Mucosa of rectum (tissue), 2 donors: ENCODE measurements around the gene VIPR1.

ENCODE experiments used
- H3K27ac ChIP-seq, 2 donors: one replicate each; pipeline ENCODE4 v1.7.0; 2013; ENCODE audit warnings: inconsistent platforms in 2 of 2, low read depth in 2 of 2, low read length in 2 of 2
- H3K27me3 ChIP-seq, 2 donors: one replicate each; pipeline ENCODE4 v1.7.0; 2013; ENCODE audit warnings: low read length in 2 of 2; ENCODE audit not compliant: control insufficient read depth in 2 of 2, insufficient read depth in 2 of 2
- H3K36me3 ChIP-seq, 2 donors: one replicate each; pipeline ENCODE4 v1.7.0; 2013; ENCODE audit warnings: low read length in 2 of 2; ENCODE audit not compliant: control insufficient read depth in 2 of 2, insufficient read depth in 2 of 2
- H3K4me1 ChIP-seq, 2 donors: one replicate each; pipeline ENCODE4 v1.7.0; 2013; ENCODE audit warnings: low read length in 2 of 2, mild to moderate bottlenecking in 1 of 2; ENCODE audit not compliant: control insufficient read depth in 2 of 2, insufficient read depth in 2 of 2
- H3K4me3 ChIP-seq, 2 donors: one replicate each; pipeline ENCODE4 v1.7.0; 2013; ENCODE audit warnings: low read length in 2 of 2
- H3K9ac ChIP-seq, 2 donors: one replicate each; pipeline ENCODE4 v1.7.0; 2013; ENCODE audit warnings: low read length in 2 of 2, low read depth in 1 of 2, mild to moderate bottlenecking in 1 of 2
- H3K9me3 ChIP-seq, 2 donors: one replicate each; pipeline ENCODE4 v1.7.0; 2013; ENCODE audit warnings: low read length in 2 of 2; ENCODE audit not compliant: control insufficient read depth in 2 of 2
- donor health status: healthy.
- donor health status: Normal muscosa, but diverticular disease.

The VIPR1 gene

GRCh38 chr3:42477696-42478095, 24.7 kb upstream of the VIPR1 start:
- Histone ChIP-seq H3K36me3 (no peaks in the 10 kb centered on the region), H3K4me1 (peaks cover 8 to 24% of the 10 kb centered on the region in 2 donors), H3K4me3 (no peak overlapping the region), H3K9ac (no peak overlapping the region), H3K27ac (peak overlapping the region in 1 of 2 donors; percentile 50), H3K9me3 (peaks cover 0 to 4% of the 10 kb centered on the region in 2 donors), H3K27me3 (no peaks in the 10 kb centered on the region)

- Histone ChIP-seq H3K4me1 (peaks cover 8 to 13% of the 10 kb centered on the region in 2 donors), H3K27ac (no peak overlapping the region), H3K9me3 (peaks cover 0 to 4% of the 10 kb centered on the region in 2 donors), H3K4me3 (no peak overlapping the region), H3K27me3 (no peaks in the 10 kb centered on the region), H3K36me3 (no peaks in the 10 kb centered on the region), H3K9ac (no peak overlapping the region)
Observed at GRCh38 chr3:42478830-42479229, 23.6 kb upstream of the VIPR1 start.

- peaks cover 5 to 15% of the 10 kb centered on the region in 2 donors for H3K4me1 ChIP-seq
- H3K9ac ChIP-seq = no peak overlapping the region
- no peaks in the 10 kb centered on the region for H3K27me3 ChIP-seq
- no peak overlapping the region for H3K4me3 ChIP-seq
- no peaks in the 10 kb centered on the region for H3K36me3 ChIP-seq
- no peak overlapping the region for H3K27ac ChIP-seq
- peaks cover 0 to under 1% of the 10 kb centered on the region in 2 donors for H3K9me3 ChIP-seq
Observed at GRCh38 chr3:42486814-42487565, 15.5 kb upstream of the VIPR1 start.

- Histone ChIP-seq H3K36me3 (no peaks in the 10 kb centered on the region), H3K4me3 (no peak overlapping the region), H3K9ac (no peak overlapping the region), H3K4me1 (peaks cover 5 to 15% of the 10 kb centered on the region in 2 donors), H3K9me3 (no peaks in the 10 kb centered on the region), H3K27me3 (peaks cover 0 to 3% of the 10 kb centered on the region in 2 donors), H3K27ac (no peak overlapping the region)
Observed at GRCh38 chr3:42488687-42489086, 13.8 kb upstream of the VIPR1 start.

GRCh38 chr3:42489116-42489936, 13.1 kb upstream of the VIPR1 start:
- peaks cover 0 to 3% of the 10 kb centered on the region in 2 donors for H3K27me3 ChIP-seq
- peak overlapping the region; percentile 70 to 72 for H3K27ac ChIP-seq
- H3K9me3 ChIP-seq = no peaks in the 10 kb centered on the region
- H3K4me1 ChIP-seq = peaks cover 5 to 15% of the 10 kb centered on the region in 2 donors
- no peak overlapping the region for H3K9ac ChIP-seq
- H3K36me3 ChIP-seq = no peaks in the 10 kb centered on the region
- H3K4me3 ChIP-seq = no peak overlapping the region

- Histone ChIP-seq H3K4me3 (no peak overlapping the region), H3K9me3 (no peaks in the 10 kb centered on the region), H3K4me1 (peaks cover 5 to 15% of the 10 kb centered on the region in 2 donors), H3K27ac (peak overlapping the region; percentile 70 to 72), H3K9ac (no peak overlapping the region), H3K36me3 (no peaks in the 10 kb centered on the region), H3K27me3 (peaks cover 0 to 3% of the 10 kb centered on the region in 2 donors)
Observed at GRCh38 chr3:42489937-42490227, 12.6 kb upstream of the VIPR1 start.

- H3K4me3 ChIP-seq = no peak overlapping the region
- H3K9me3 ChIP-seq = no peaks in the 10 kb centered on the region
- H3K27ac ChIP-seq = peak overlapping the region; percentile 70 to 72
- H3K9ac ChIP-seq = no peak overlapping the region
- H3K27me3 ChIP-seq = peaks cover 0 to 3% of the 10 kb centered on the region in 2 donors
- H3K4me1 ChIP-seq = peaks cover 5 to 15% of the 10 kb centered on the region in 2 donors
- no peaks in the 10 kb centered on the region for H3K36me3 ChIP-seq
Observed at GRCh38 chr3:42490243-42490642, 12.2 kb upstream of the VIPR1 start.

GRCh38 chr3:42491881-42492507, 10.4 kb upstream of the VIPR1 start:
- Histone ChIP-seq H3K4me3 (no peak overlapping the region), H3K36me3 (no peaks in the 10 kb centered on the region), H3K4me1 (peaks cover 10 to 20% of the 10 kb centered on the region in 2 donors), H3K9me3 (no peaks in the 10 kb centered on the region), H3K27ac (peak overlapping the region in 1 of 2 donors; percentile 6), H3K27me3 (peaks cover 0 to 3% of the 10 kb centered on the region in 2 donors), H3K9ac (no peak overlapping the region)

- peaks cover 16 to 26% of the 10 kb centered on the region in 2 donors for H3K4me1 ChIP-seq
- H3K36me3 ChIP-seq = no peaks in the 10 kb centered on the region
- H3K9ac ChIP-seq = no peak overlapping the region
- peak overlapping the region in 1 of 2 donors; percentile 6 for H3K27ac ChIP-seq
- no peak overlapping the region for H3K4me3 ChIP-seq
- peaks cover 0 to 3% of the 10 kb centered on the region in 2 donors for H3K27me3 ChIP-seq
- H3K9me3 ChIP-seq = no peaks in the 10 kb centered on the region
Observed at GRCh38 chr3:42492508-42493080, 9.8 kb upstream of the VIPR1 start.
